A549 (cell line): ENCODE results near the gene DRAXIN. TPM values are rescaled to one million over a fixed set of nuclear protein-coding genes. Genes with fewer than 3 reads are reported as not detected.

Source experiments
- ATAC-seq, 2 experiments: fragments of 200-7000 bp in 1 of 2; fragments of >200 bp in 1 of 2; cut with Nextera tagmentation in 1 of 2; cut with Tn5 transposase in 1 of 2; 3 replicates each; pipeline versions ENCODE4 v1.8.0 to v1.9.1; 2018 to 2020; ENCODE audit warnings: mild to moderate bottlenecking in 1 of 2, moderate library complexity in 1 of 2
- CTCF ChIA-PET: fragments of 300-600 bp; sonication (Branson Sonifier 250); formaldehyde crosslinking; extraction: SDS; loops from one replicate; lab custom pipeline; 2021; ENCODE audit warnings: antibody characterized with exemption, inconsistent platforms; lab: Yijun Ruan, JAX
- POLR2A ChIA-PET: fragments of 350-600 bp; formaldehyde crosslinking; extraction: SDS; loops from one replicate; lab custom pipeline; 2021; ENCODE audit warnings: antibody characterized with exemption, inconsistent platforms; lab: Yijun Ruan, JAX
- DNase-seq, 2 experiments: peaks; one replicate each; pipeline versions ENCODE4 v3.0.0 to v3.0.0-alpha.2; 2011 to 2016; ENCODE audit warnings: low read depth in 1 of 2, low spot score in 1 of 2
- FAIRE-seq: peaks from 2 replicates; lab custom pipeline; 2011; peaks lifted over from hg19 to GRCh38; lab: Jason Lieb, UNC
- H3K27ac ChIP-seq, 2 experiments: fragments of >200 bp; sonication (Bioruptor Twin); formaldehyde crosslinking; 3 replicates each; pipeline ENCODE4 v1.5.1; 2016 to 2017
- H3K4me1 ChIP-seq: fragments of >200 bp; sonication (Bioruptor Twin); formaldehyde crosslinking; 3 replicates; pipeline ENCODE4 v1.6.1; 2016
- H3K4me2 ChIP-seq: fragments of >200 bp; sonication (Bioruptor Twin); formaldehyde crosslinking; 3 replicates; pipeline ENCODE4 v1.6.1; 2016
- H3K4me3 ChIP-seq: fragments of >200 bp; sonication (Bioruptor Twin); formaldehyde crosslinking; 3 replicates; pipeline ENCODE4 v1.5.1; 2016
- H3K9me3 ChIP-seq: fragments of >200 bp; sonication (Bioruptor Twin); formaldehyde crosslinking; 3 replicates; pipeline ENCODE4 v1.6.1; 2016
- BCL3 ChIP-seq: fragments of >200 bp; sonication (Bioruptor Twin); formaldehyde crosslinking; IDR thresholded peaks from 3 replicates; pipeline ENCODE4 v1.6.1; 2016
- CBX8 ChIP-seq: fragments of 200-600 bp; sonication (generic); IDR thresholded peaks from 2 replicates; pipeline ENCODE4 v1.6.1; 2016
- CEBPB ChIP-seq, 2 experiments: fragments of >200 bp in 1 of 2; sonication (Bioruptor Twin) in 1 of 2; formaldehyde crosslinking in 1 of 2; IDR thresholded peaks; 2 replicates each; pipeline ENCODE4 v1.6.1; 2012 to 2016
- CHD4 ChIP-seq: fragments of 200-600 bp; sonication (generic); IDR thresholded peaks from 2 replicates; pipeline ENCODE4 v1.6.1; 2016; ENCODE audit warnings: antibody characterized with exemption, mild to moderate bottlenecking, borderline replicate concordance
- EHF ChIP-seq: fragments of 250-450 bp; sonication (Bioruptor Pico); IDR thresholded peaks from 2 replicates; pipeline ENCODE4 v1.5.0; 2020; ENCODE audit warnings: mild to moderate bottlenecking
- ESRRA ChIP-seq: fragments of 150-350 bp; IDR thresholded peaks from 2 replicates; pipeline ENCODE4 v1.6.1; 2014; ENCODE audit warnings: mild to moderate bottlenecking, low read length, borderline replicate concordance
- FOSB ChIP-seq: fragments of 250-450 bp; sonication (Bioruptor Pico); IDR thresholded peaks from 2 replicates; pipeline ENCODE4 v1.5.0; 2020; ENCODE audit warnings: mild to moderate bottlenecking, moderate library complexity
- FOSL2 ChIP-seq, 2 experiments: fragments of 450-650 bp in 1 of 2; fragments of >200 bp in 1 of 2; sonication (Bioruptor Twin) in 1 of 2; formaldehyde crosslinking; IDR thresholded peaks; 2 replicates each; pipeline versions ENCODE4 v1.5.0 to v1.6.1; 2016 to 2020; ENCODE audit warnings: mild to moderate bottlenecking in 1 of 2, moderate library complexity in 1 of 2
- FOXS1 ChIP-seq: fragments of 250-450 bp; sonication (Bioruptor Pico); IDR thresholded peaks from 2 replicates; pipeline ENCODE4 v1.5.0; 2020; ENCODE audit warnings: mild to moderate bottlenecking, moderate library complexity
- HEYL ChIP-seq: fragments of 250-450 bp; sonication (Bioruptor Pico); IDR thresholded peaks from 2 replicates; pipeline ENCODE4 v1.8.0; 2021; ENCODE audit warnings: mild to moderate bottlenecking, moderate library complexity
- HOXB13 ChIP-seq: fragments of 250-450 bp; sonication (Bioruptor Pico); IDR thresholded peaks from 2 replicates; pipeline ENCODE4 v1.5.0; 2020; ENCODE audit warnings: low read depth, mild to moderate bottlenecking, moderate library complexity
- KDM5A ChIP-seq: fragments of 200-600 bp; sonication (generic); IDR thresholded peaks from 2 replicates; pipeline ENCODE4 v1.6.1; 2016; ENCODE audit warnings: antibody characterized with exemption, mild to moderate bottlenecking
- MYC ChIP-seq: IDR thresholded peaks from 2 replicates; pipeline ENCODE4 v1.6.1; 2012; ENCODE audit warnings: mild to moderate bottlenecking, inconsistent platforms, low read length, improper control_type of control experiment, borderline replicate concordance
- NPAS2 ChIP-seq: fragments of 250-450 bp; sonication (Bioruptor Pico); IDR thresholded peaks from 2 replicates; pipeline ENCODE4 v1.8.0; 2022; ENCODE audit warnings: mild to moderate bottlenecking, moderate library complexity, borderline replicate concordance
- PHF8 ChIP-seq: fragments of 200-600 bp; sonication (generic); IDR thresholded peaks from 2 replicates; pipeline ENCODE4 v1.6.1; 2016; ENCODE audit warnings: low read depth, mild to moderate bottlenecking, antibody characterized with exemption, moderate library complexity, borderline replicate concordance
- RCOR1 ChIP-seq: fragments of 150-350 bp; IDR thresholded peaks from 2 replicates; pipeline ENCODE4 v1.6.1; 2014; ENCODE audit warnings: antibody characterized with exemption, low read length, low read depth
- SMC3 ChIP-seq: fragments of >200 bp; sonication (Bioruptor Twin); formaldehyde crosslinking; IDR thresholded peaks from 3 replicates; pipeline ENCODE4 v1.6.1; 2018; ENCODE audit warnings: inconsistent platforms
- SREBF2 ChIP-seq: fragments of 450-650 bp; IDR thresholded peaks from 2 replicates; pipeline ENCODE4 v1.6.1; 2014; ENCODE audit warnings: mild to moderate bottlenecking, moderate library complexity
- TP53 ChIP-seq: fragments of 250-450 bp; sonication (Bioruptor Pico); IDR thresholded peaks from 2 replicates; pipeline ENCODE4 v1.5.0; 2021; ENCODE audit warnings: mild to moderate bottlenecking, moderate library complexity
- ZFP36 ChIP-seq: fragments of 450-650 bp; IDR thresholded peaks from 2 replicates; pipeline ENCODE4 v1.6.1; 2014; ENCODE audit warnings: borderline replicate concordance; ENCODE audit not compliant: partially characterized antibody
- ZNF302 ChIP-seq: fragments of 250-450 bp; sonication (Bioruptor Pico); IDR thresholded peaks from 2 replicates; pipeline ENCODE4 v1.9.0; 2021; ENCODE audit warnings: inconsistent platforms, mild to moderate bottlenecking, moderate library complexity
- ZSCAN20 ChIP-seq: fragments of 250-450 bp; sonication (Bioruptor Pico); IDR thresholded peaks from 2 replicates; pipeline ENCODE4 v1.8.0; 2022; ENCODE audit warnings: mild to moderate bottlenecking, moderate library complexity
- WGBS: methylation state at CpG from one replicate; pipeline ENCODE4 v1.1.6; 2017; ENCODE audit errors: missing lambda C conversion rate; 5-methylcytosine and 5-hydroxymethylcytosine counted together
- polyA plus RNA-seq, 4 experiments: library from polyadenylated mRNA; depleted of rRNA in 3 of 4; stranded (reverse); fragments of >200 nt; fragmentation: RNase III in 1 of 4; extraction: RNeasy Plus Mini Kit Qiagen cat#74134 plus additional on column Dnase treatment in 1 of 4; gene quantifications; 2 replicates in 3 of 4; 3 replicates in 1 of 4; pipeline ENCODE4 v1.2.3, GENCODE V29; 2011 to 2017

Gene DRAXIN
- polyA plus RNA-seq, 2 of the 4 experiments (the other 2 are of a cell fraction) = 0.03 TPM; not detected in 1

GRCh38 chr1:11729155-11729497 lies 37.6 kb downstream of the DRAXIN start:
- WGBS = 84% methylated on average over 10 of the region's 11 CpGs
- FAIRE-seq (no peak), ATAC-seq (no peak), DNase-seq (no peak)
- Histone ChIP-seq H3K4me3 (no peak overlapping the region), H3K9me3 (no peaks in the 10 kb centered on the region), H3K4me2 (no peak overlapping the region), H3K27ac (no peak overlapping the region), H3K4me1 (no peaks in the 10 kb centered on the region)
- POLR2A ChIA-PET = no interaction called here
- CTCF ChIA-PET = interaction anchor here (1.1 kb wide), 1 partner anchor 9 kb away, joined by 4 read pairs; no protein-coding TSS in a partner anchor
- no peak for TF ChIP-seq FOXS1 (CRISPR knock-in tag)
- TF ChIP-seq HOXB13 (CRISPR knock-in tag) = no peak
- peak in 1 of 2 experiments; percentile 19; a peak in 1 of 4 replicates for TF ChIP-seq CEBPB (IDR thresholded peaks at IDR 0.05)
- TF ChIP-seq SMC3 = no peak
- TF ChIP-seq ZFP36 = no peak
- no peak for TF ChIP-seq RCOR1
- TF ChIP-seq SREBF2 = no peak
- no peak for TF ChIP-seq CHD4

DNA sequence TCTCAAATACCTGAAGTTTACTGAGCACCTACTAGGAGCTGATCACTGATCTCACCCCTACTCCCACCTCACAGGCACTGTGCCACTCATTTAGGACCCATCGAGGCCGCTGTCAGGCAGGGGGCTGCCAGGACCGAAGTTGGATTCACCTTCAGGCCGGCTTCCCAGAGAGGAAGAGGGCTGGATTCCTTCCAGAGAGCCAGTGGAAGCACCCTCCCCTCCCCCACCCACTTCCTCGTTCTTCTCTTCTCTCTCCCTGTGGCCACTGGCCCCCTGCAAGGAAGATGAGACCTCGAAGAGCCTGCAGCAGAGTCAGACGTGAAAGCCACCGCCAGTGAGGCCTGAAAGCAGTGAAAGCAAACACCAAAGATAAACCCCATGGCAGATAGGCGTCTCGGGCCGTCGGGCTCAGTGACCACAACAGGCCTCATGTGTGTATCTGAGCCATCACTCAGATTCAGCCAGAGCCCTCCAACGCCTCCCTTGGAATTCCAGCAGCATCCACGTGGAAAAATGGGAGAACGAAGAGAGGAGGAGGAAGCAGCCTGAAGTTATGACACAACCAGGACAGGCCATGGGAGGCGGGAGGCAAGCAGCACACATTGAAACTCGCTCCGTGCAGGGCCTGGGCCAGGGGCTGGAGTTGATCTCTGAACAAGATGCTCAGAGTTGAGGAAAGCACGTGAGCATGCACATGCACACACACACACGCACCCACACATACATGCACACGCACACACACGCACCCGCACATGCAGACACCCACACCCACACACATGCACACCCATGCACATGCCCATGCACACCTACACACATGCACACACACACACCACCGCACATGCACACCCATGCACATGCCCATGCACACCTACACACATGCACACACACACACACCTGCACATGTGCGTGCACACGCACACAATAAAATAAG lies 38.3 kb downstream of the DRAXIN start:
- Histone ChIP-seq H3K27ac (no peak overlapping the region), H3K4me1 (no peaks in the 10 kb centered on the region), H3K4me3 (no peak overlapping the region), H3K4me2 (no peak overlapping the region), H3K9me3 (no peaks in the 10 kb centered on the region)
- 72% methylated on average over 25 of the region's 26 CpGs for WGBS
- TF ChIP-seq ZSCAN20 = no peak
- no peak for TF ChIP-seq CEBPB (IDR thresholded peaks at IDR 0.05)
- no peak for TF ChIP-seq NPAS2 (CRISPR knock-in tag)
- TF ChIP-seq BCL3 = no peak
- TF ChIP-seq TP53 (CRISPR knock-in tag) = no peak
- no peak for TF ChIP-seq ESRRA
- no peak for FAIRE-seq
- no peak for ATAC-seq
- DNase-seq = no peak
- ChIA-PET CTCF (interaction anchor here (1.1 kb wide), 1 partner anchor 9 kb away, joined by 4 read pairs; no protein-coding TSS in a partner anchor), POLR2A (no interaction called here)

- 91% methylated on average over 4 of the region's 5 CpGs for WGBS
Observed at GRCh38 chr1:11730429-11730891, 39.0 kb downstream of the DRAXIN start.

GRCh38 chr1:11731691-11732283 lies 40.3 kb downstream of the DRAXIN start:
- ATAC-seq (no peak), FAIRE-seq (no peak), DNase-seq (no peak)
- ChIA-PET POLR2A (interaction anchor here (0.7 kb wide), 1 partner anchor 288 kb away, joined by 5 read pairs; the partner anchor contains the start of gene MIIP), CTCF (interaction anchor here (1.3 to 2.7 kb wide), 3 partner anchors 12 to 82 kb away, joined by 3 to 8 read pairs (median 6); no protein-coding TSS in a partner anchor)
- Histone ChIP-seq H3K4me2 (no peak overlapping the region), H3K4me1 (no peaks in the 10 kb centered on the region), H3K27ac (no peak overlapping the region), H3K9me3 (no peaks in the 10 kb centered on the region), H3K4me3 (no peak overlapping the region)
- WGBS = 73% methylated on average over 13 of the region's 17 CpGs
- no peak for TF ChIP-seq ZNF302 (CRISPR knock-in tag)
- TF ChIP-seq FOSL2 (IDR thresholded peaks at IDR 0.05) = no peak
- TF ChIP-seq FOSL2 (CRISPR knock-in tag; IDR thresholded peaks at IDR 0.05) = no peak
- TF ChIP-seq EHF (CRISPR knock-in tag) = no peak

More at GRCh38 chr1:11730429-11730891, 39.0 kb downstream of the DRAXIN start:
- no peak for FAIRE-seq
- CTCF ChIA-PET = interaction anchor here (1.3 to 2.7 kb wide), 3 partner anchors 11 to 80 kb away, joined by 3 to 8 read pairs (median 6); no protein-coding TSS in a partner anchor
- H3K4me2 ChIP-seq = no peak overlapping the region
- no peak overlapping the region for H3K27ac ChIP-seq
- DNase-seq = no peak
- TF ChIP-seq FOSB (CRISPR knock-in tag) (no peak), ZNF302 (CRISPR knock-in tag) (no peak), MYC (no peak), KDM5A (no peak), HEYL (CRISPR knock-in tag) (no peak), ZFP36 (no peak), PHF8 (no peak), CEBPB (IDR thresholded peaks at IDR 0.05) (no peak), CBX8 (no peak)
- TF ChIP-seq, all 56 proteins: peak for 0
- ATAC-seq = no peak
- no peaks in the 10 kb centered on the region for H3K9me3 ChIP-seq
- no peak overlapping the region for H3K4me3 ChIP-seq
- POLR2A ChIA-PET = interaction anchor here (0.5 kb wide), 1 partner anchor 196 kb away, joined by 3 read pairs; the partner anchor contains the start of gene KIAA2013
- no peaks in the 10 kb centered on the region for H3K4me1 ChIP-seq
